OCI-LY1 (cell line): ENCODE measurements around the gene PSMD2.

ENCODE experiments used
- H2AFZ ChIP-seq: fragments of 200-600 bp; sonication (generic), shearing (Covaris generic); 2 replicates; pipeline ENCODE4 v1.6.0; 2014; ENCODE audit warnings: antibody characterized with exemption, mild to moderate bottlenecking, low read length
- H3F3A ChIP-seq: fragments of 200-600 bp; sonication (generic), shearing (Covaris generic); 2 replicates; pipeline ENCODE4 v1.6.0; 2014; ENCODE audit warnings: mild to moderate bottlenecking, antibody characterized with exemption, low read length, moderate library complexity; ENCODE audit not compliant: insufficient read depth
- H3K27ac ChIP-seq: fragments of 200-600 bp; sonication (generic); 2 replicates; pipeline ENCODE4 v1.5.1; 2014; ENCODE audit warnings: low read length, mixed run types, mild to moderate bottlenecking, low read depth; ENCODE audit not compliant: poor library complexity, severe bottlenecking
- H3K27me3 ChIP-seq: fragments of 200-600 bp; sonication (generic); 2 replicates; pipeline ENCODE4 v1.6.0; 2014; ENCODE audit warnings: antibody characterized with exemption, mild to moderate bottlenecking, low read length, moderate library complexity; ENCODE audit not compliant: insufficient read depth
- H3K36me3 ChIP-seq: fragments of 200-600 bp; sonication (generic); 2 replicates; pipeline ENCODE4 v1.6.1; 2014; ENCODE audit warnings: mild to moderate bottlenecking, antibody characterized with exemption, low read length, moderate library complexity, mixed read lengths; ENCODE audit not compliant: insufficient read depth
- H3K4me1 ChIP-seq: fragments of 200-600 bp; sonication (generic); 2 replicates; pipeline ENCODE4 v1.5.1; 2014; ENCODE audit warnings: mild to moderate bottlenecking, low read length, moderate library complexity; ENCODE audit not compliant: insufficient read depth, severe bottlenecking
- H3K4me2 ChIP-seq: fragments of 200-600 bp; sonication (generic), shearing (Covaris generic); 2 replicates; pipeline ENCODE4 v1.6.1; 2014; ENCODE audit warnings: low read length
- H3K4me3 ChIP-seq: fragments of 200-600 bp; sonication (generic); 2 replicates; pipeline ENCODE4 v1.5.1; 2014; ENCODE audit warnings: low read length, low read depth, mild to moderate bottlenecking, mixed read lengths; ENCODE audit not compliant: poor library complexity, severe bottlenecking
- H3K79me2 ChIP-seq: fragments of 200-600 bp; shearing (Covaris generic); 2 replicates; pipeline ENCODE4 v1.6.1; 2016; ENCODE audit warnings: mixed run types, low read length, mixed read lengths; ENCODE audit not compliant: insufficient read depth
- H3K9ac ChIP-seq: fragments of 200-600 bp; sonication (generic), shearing (Covaris generic); 2 replicates; pipeline ENCODE4 v1.6.1; 2014; ENCODE audit warnings: mild to moderate bottlenecking, low read length, mixed read lengths
- H3K9me2 ChIP-seq: fragments of 200-600 bp; sonication (generic), shearing (Covaris generic); 2 replicates; pipeline ENCODE4 v1.6.1; 2014; ENCODE audit warnings: low read depth, mild to moderate bottlenecking, low read length, mixed read lengths
- H3K9me3 ChIP-seq: fragments of 200-600 bp; shearing (Covaris generic); 2 replicates; pipeline ENCODE4 v1.6.1; 2014; ENCODE audit warnings: low read length, mixed read lengths
- H4K20me1 ChIP-seq: fragments of 200-600 bp; sonication (generic), shearing (Covaris generic); 2 replicates; pipeline ENCODE4 v1.6.0; 2016; ENCODE audit warnings: mild to moderate bottlenecking, low read length; ENCODE audit not compliant: insufficient read depth
- EZH2 ChIP-seq: fragments of 200-600 bp; sonication (generic), shearing (Covaris generic); IDR thresholded peaks from 2 replicates; pipeline ENCODE4 v1.8.0; 2017; ENCODE audit warnings: borderline replicate concordance, mixed run types, mild to moderate bottlenecking, antibody characterized with exemption, low read length, moderate library complexity, mixed read lengths
- TF ChIP-seq, protein P1 (sequence below): fragments of 200-600 bp; sonication (generic), shearing (Covaris generic); IDR thresholded peaks from 2 replicates; pipeline ENCODE4 v1.5.1; 2017; ENCODE audit warnings: mild to moderate bottlenecking, antibody characterized with exemption, low read length, moderate library complexity, mixed read lengths

PSMD2 gene

GRCh38 chr3:184332370-184333090, 33.5 kb downstream of the PSMD2 start:
- Histone ChIP-seq H3K27me3 (no peaks in the 10 kb centered on the region), H3K27ac (no peak overlapping the region), H3K9me2 (no peaks in the 10 kb centered on the region), H3K79me2 (no peaks in the 10 kb centered on the region), H2AFZ (no peak overlapping the region), H4K20me1 (no peaks in the 10 kb centered on the region), H3K4me1 (peaks cover 16% of the 10 kb centered on the region), H3K4me2 (no peak overlapping the region), H3K36me3 (peaks cover 78% of the 10 kb centered on the region), H3K4me3 (no peak overlapping the region), H3K9ac (no peak overlapping the region), H3K9me3 (no peaks in the 10 kb centered on the region), H3F3A (peaks cover 19% of the 10 kb centered on the region; the same call in 1 of the 2 replicates)
- TF ChIP-seq, protein P1, sequence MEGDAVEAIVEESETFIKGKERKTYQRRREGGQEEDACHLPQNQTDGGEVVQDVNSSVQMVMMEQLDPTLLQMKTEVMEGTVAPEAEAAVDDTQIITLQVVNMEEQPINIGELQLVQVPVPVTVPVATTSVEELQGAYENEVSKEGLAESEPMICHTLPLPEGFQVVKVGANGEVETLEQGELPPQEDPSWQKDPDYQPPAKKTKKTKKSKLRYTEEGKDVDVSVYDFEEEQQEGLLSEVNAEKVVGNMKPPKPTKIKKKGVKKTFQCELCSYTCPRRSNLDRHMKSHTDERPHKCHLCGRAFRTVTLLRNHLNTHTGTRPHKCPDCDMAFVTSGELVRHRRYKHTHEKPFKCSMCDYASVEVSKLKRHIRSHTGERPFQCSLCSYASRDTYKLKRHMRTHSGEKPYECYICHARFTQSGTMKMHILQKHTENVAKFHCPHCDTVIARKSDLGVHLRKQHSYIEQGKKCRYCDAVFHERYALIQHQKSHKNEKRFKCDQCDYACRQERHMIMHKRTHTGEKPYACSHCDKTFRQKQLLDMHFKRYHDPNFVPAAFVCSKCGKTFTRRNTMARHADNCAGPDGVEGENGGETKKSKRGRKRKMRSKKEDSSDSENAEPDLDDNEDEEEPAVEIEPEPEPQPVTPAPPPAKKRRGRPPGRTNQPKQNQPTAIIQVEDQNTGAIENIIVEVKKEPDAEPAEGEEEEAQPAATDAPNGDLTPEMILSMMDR: no peak
- TF ChIP-seq EZH2: no peak

GRCh38 chr3:184333190-184333589, 34.1 kb downstream of the PSMD2 start:
- Histone ChIP-seq H3K36me3 (peaks cover 71% of the 10 kb centered on the region), H3K4me1 (peaks cover 16% of the 10 kb centered on the region), H4K20me1 (no peaks in the 10 kb centered on the region), H3K4me3 (no peak overlapping the region), H3K27ac (no peak overlapping the region), H3K9ac (no peak overlapping the region), H3K27me3 (no peaks in the 10 kb centered on the region), H3K79me2 (no peaks in the 10 kb centered on the region), H2AFZ (no peak overlapping the region), H3K9me2 (no peaks in the 10 kb centered on the region), H3K9me3 (no peaks in the 10 kb centered on the region), H3K4me2 (no peak overlapping the region), H3F3A (peaks cover 19% of the 10 kb centered on the region; the same call in 1 of the 2 replicates)
- TF ChIP-seq EZH2: no peak

DNA sequence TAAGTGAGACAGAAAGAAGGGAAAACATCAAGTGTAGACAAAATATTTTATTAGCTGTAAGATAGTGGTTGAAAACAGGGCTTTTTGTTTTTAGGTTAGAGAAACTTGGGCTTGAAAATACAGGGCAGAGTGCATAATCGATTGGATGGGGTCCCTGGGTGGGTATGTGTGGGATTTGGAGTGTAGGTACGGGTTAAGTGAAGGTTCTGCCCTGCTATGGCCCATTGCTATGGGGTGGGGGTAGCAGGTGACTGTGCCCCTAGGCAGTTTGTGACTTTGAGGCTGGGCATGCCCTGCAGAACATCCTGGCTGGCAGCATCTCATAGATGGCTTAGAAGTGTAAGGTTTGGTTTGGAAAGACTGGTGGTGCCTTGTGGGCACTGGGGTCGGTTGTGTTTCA, 34.7 kb downstream of the PSMD2 start:
- H3K4me1 ChIP-seq: peaks cover 16% of the 10 kb centered on the region
- no peak overlapping the region for H3K4me3 ChIP-seq
- H3K4me2 ChIP-seq: no peak overlapping the region
- H3K9ac ChIP-seq: no peak overlapping the region
- H2AFZ ChIP-seq: no peak overlapping the region
- H3K79me2 ChIP-seq: no peaks in the 10 kb centered on the region
- no peaks in the 10 kb centered on the region for H3K9me3 ChIP-seq
- H3F3A ChIP-seq: peaks cover 19% of the 10 kb centered on the region; the same call in 1 of the 2 replicates
- peaks cover 66% of the 10 kb centered on the region for H3K36me3 ChIP-seq
- H3K27ac ChIP-seq: no peak overlapping the region
- no peaks in the 10 kb centered on the region for H3K9me2 ChIP-seq
- H4K20me1 ChIP-seq: no peaks in the 10 kb centered on the region
- no peak for TF ChIP-seq EZH2
- TF ChIP-seq, protein P1: no peak
- no peaks in the 10 kb centered on the region for H3K27me3 ChIP-seq
